ENCODE data around the gene CD1C. TPM values are rescaled to one million over a fixed set of nuclear protein-coding genes. Genes with fewer than 3 reads are reported as not detected.

CD1C gene
- total and polyA plus RNA-seq, 9 of the 15 experiments (the other 6 are each of a cell fraction or from before 2014, with no cell fraction given), result not detected

GRCh38 chr1:158290321-158290844 is 660 bp downstream of the CD1C start (continued):
- TF ChIP-seq, protein P1, sequence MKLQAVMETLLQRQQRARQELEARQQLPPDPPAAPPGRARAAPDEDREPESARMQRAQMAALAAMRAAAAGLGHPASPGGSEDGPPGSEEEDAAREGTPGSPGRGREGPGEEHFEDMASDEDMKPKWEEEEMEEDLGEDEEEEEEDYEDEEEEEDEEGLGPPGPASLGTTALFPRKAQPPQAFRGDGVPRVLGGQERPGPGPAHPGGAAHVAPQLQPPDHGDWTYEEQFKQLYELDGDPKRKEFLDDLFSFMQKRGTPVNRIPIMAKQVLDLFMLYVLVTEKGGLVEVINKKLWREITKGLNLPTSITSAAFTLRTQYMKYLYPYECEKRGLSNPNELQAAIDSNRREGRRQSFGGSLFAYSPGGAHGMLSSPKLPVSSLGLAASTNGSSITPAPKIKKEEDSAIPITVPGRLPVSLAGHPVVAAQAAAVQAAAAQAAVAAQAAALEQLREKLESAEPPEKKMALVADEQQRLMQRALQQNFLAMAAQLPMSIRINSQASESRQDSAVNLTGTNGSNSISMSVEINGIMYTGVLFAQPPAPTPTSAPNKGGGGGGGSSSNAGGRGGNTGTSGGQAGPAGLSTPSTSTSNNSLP (IDR thresholded peaks at IDR 0.05; ENCODE audit: borderline replicate concordance, low read depth, low read length), result no peak
- no peak for TF ChIP-seq BMI1 (IDR thresholded peaks at IDR 0.05; ENCODE audit: low read length)
- TF ChIP-seq ZZZ3 (IDR thresholded peaks at IDR 0.05), result no peak
- TF ChIP-seq GATAD2B (IDR thresholded peaks at IDR 0.05; ENCODE audit: borderline replicate concordance), result no peak
- no peak for TF ChIP-seq EWSR1 (IDR thresholded peaks at IDR 0.05; ENCODE audit: borderline replicate concordance, low read depth, partially characterized antibody)

DNA sequence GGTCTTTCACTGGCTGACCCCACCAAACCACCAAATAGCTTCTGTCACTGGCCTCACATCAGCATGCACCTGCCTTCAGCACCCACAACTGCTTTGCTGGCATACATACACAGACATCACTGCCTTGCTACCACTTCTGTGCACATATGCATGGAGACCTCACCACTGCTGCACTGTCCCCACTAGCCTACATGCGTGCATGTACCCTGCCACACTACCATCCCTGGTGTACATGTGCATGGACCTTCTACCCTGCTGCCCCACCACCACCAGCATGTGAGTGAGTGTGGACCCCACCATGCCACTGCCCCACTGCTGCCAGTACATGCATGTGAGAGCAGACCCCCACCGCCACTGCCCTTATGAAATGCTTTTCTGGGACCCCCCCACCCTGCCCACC is 6.1 kb downstream of the CD1C start:
- no TSS peak for BruUV-seq (replicated peaks)
- H3K79me2 ChIP-seq (ENCODE audit: control insufficient read depth, insufficient read depth, low read length), result no peaks in the 10 kb centered on the region
- no peak for DNase-seq (ENCODE audit: extremely low read depth in 1 of 4, low spot score in 3 of 4)

More for the DNA sequence above, 6.1 kb downstream of the CD1C start:
- FAIRE-seq (no peak), ATAC-seq (no peak)
- in situ Hi-C loops (cut with MboI), result no loop called here
- H4K20me1 ChIP-seq (replicated peaks; ENCODE audit: control insufficient read depth, insufficient read depth, low read length), result no peaks in the 10 kb centered on the region
- TF ChIP-seq EP400 (IDR thresholded peaks at IDR 0.05) (no peak), RBBP5 (IDR thresholded peaks at IDR 0.05; ENCODE audit: borderline replicate concordance, insufficient read depth, low read length, poor library complexity, severe bottlenecking) (no peak), TSC22D4 (tag; IDR thresholded peaks at IDR 0.05) (no peak)
- no peaks in the 10 kb centered on the region for H3K27me3 ChIP-seq (ENCODE audit: control insufficient read depth in 2 of 2, insufficient read depth in 2 of 2, low read length in 2 of 2)
- no peak overlapping the region for H3K27ac ChIP-seq (ENCODE audit: extremely low read depth, low read depth, low read length)
- H3K4me3 ChIP-seq, result no peak overlapping the region
- no peak overlapping the region for H3K4me2 ChIP-seq (ENCODE audit: insufficient read depth, low read length)
- no peaks in the 10 kb centered on the region for H3K4me1 ChIP-seq (replicated peaks in 1 of 2; ENCODE audit: control insufficient read depth in 2 of 2, insufficient read depth in 2 of 2, low read length in 2 of 2)
- 0% methylated on average over 1 of the region's 2 CpGs for WGBS (ENCODE audit: insufficient coverage, low coverage, missing lambda C conversion rate)
- no peak overlapping the region for H3K9ac ChIP-seq (ENCODE audit: insufficient read depth in 1 of 2, low read depth in 2 of 2, low read length in 2 of 2)
- H3K9me1 ChIP-seq (ENCODE audit: control insufficient read depth, insufficient read depth, low read length), result no peaks in the 10 kb centered on the region
- no peaks in the 10 kb centered on the region for H3K36me3 ChIP-seq (ENCODE audit: control insufficient read depth, insufficient read depth, low read length)
- no peak overlapping the region for H2AFZ ChIP-seq (ENCODE audit: low read depth, low read length)
- POLR2A ChIA-PET, result no interaction called here
- no peaks in the 10 kb centered on the region for H3K9me3 ChIP-seq (replicated peaks; ENCODE audit: control insufficient read depth, insufficient read depth, low read depth, low read length)
- intact Hi-C loops (cut with micrococcal nuclease), result no loop called here
- CTCF ChIA-PET (ENCODE audit: low intra/inter-chr PET ratio), result no interaction called here
